Stimulated activated CD4-positive, alpha-beta T cell treated with anti-CD3 and anti-CD28 coated beads, Interleukin-4, amount 100 ng/mL, for 48 hours (primary cell): Measurements from ENCODE around the gene PIGX.
"Not testable (repeated sequence)": the region's sequence is repeated elsewhere in the genome, so short reads cannot be mapped to it uniquely, and the experiment has no call there.

ENCODE experiments used
- DNase-seq, 2 donors: peaks; one replicate each; pipeline ENCODE4 v3.0.0-alpha.2; 2020; ENCODE audit warnings: low read depth in 2 of 2

PIGX gene

GRCh38 chr3:196706327-196706726 lies 5.8 kb upstream of the PIGX start:
- DNase-seq, result no peak

- DNase-seq, result no peak
Observed at GRCh38 chr3:196706731-196707130, 5.4 kb upstream of the PIGX start.

GRCh38 chr3:196707566-196707965 lies 4.6 kb upstream of the PIGX start:
- no peak for DNase-seq

GRCh38 chr3:196708467-196708866 lies 3.7 kb upstream of the PIGX start:
- DNase-seq, result no peak

GRCh38 chr3:196712514-196713413 lies 587 bp downstream of the PIGX start:
- DNase-seq, result peak; percentile 56 to 64

- not testable (repeated sequence) for DNase-seq
Observed at GRCh38 chr3:196717162-196717561, 5.0 kb downstream of the PIGX start.

GRCh38 chr3:196721097-196721496 lies 8.9 kb downstream of the PIGX start:
- DNase-seq, result no peak

GRCh38 chr3:196726788-196727675 lies 14.9 kb downstream of the PIGX start:
- DNase-seq, result no peak

GRCh38 chr3:196735751-196736150 lies 23.6 kb downstream of the PIGX start:
- DNase-seq, result no peak

GRCh38 chr3:196736670-196737374 lies 24.6 kb downstream of the PIGX start:
- DNase-seq, result no peak

GRCh38 chr3:196737655-196738054 lies 25.5 kb downstream of the PIGX start:
- DNase-seq, result no peak

GRCh38 chr3:196739671-196740480 lies 27.7 kb downstream of the PIGX start, which contains the start of gene PAK2:
Gene PAK2 (plus strand): TSS chr3:196739857. CDS start chr3:196782647, 42,790 bp downstream.
- peak; percentile 84 to 90 for DNase-seq

GRCh38 chr3:196740481-196741248 lies 28.5 kb downstream of the PIGX start:
- peak; percentile 20 to 40 for DNase-seq

GRCh38 chr3:196741249-196741889 lies 29.2 kb downstream of the PIGX start:
- DNase-seq, result no peak

- DNase-seq, result not testable (repeated sequence)
Observed at GRCh38 chr3:196743569-196743968, 31.4 kb downstream of the PIGX start.

GRCh38 chr3:196749125-196749524 lies 36.9 kb downstream of the PIGX start:
- DNase-seq, result no peak

GRCh38 chr3:196753201-196753600 lies 41.0 kb downstream of the PIGX start:
- no peak for DNase-seq

GRCh38 chr3:196754091-196754981 lies 42.2 kb downstream of the PIGX start:
- no peak for DNase-seq

GRCh38 chr3:196756732-196757131 lies 44.6 kb downstream of the PIGX start:
- DNase-seq, result no peak
